Liver (tissue), 9 donors: ENCODE measurements around the gene PRXL2A. TPM values are rescaled to one million over a fixed set of nuclear protein-coding genes. Genes with fewer than 3 reads are reported as not detected.

ENCODE experiments used
- DNase-seq: peaks from one replicate; pipeline ENCODE4 v3.0.0-alpha.2; 2017; ENCODE audit warnings: low spot score
- H3K27ac ChIP-seq, 2 donors: one replicate each; pipeline ENCODE4 v1.7.0; 2013; ENCODE audit warnings: inconsistent platforms in 2 of 2, low read length in 2 of 2, control low read depth in 1 of 2, low read depth in 1 of 2, mild to moderate bottlenecking in 1 of 2
- H3K27me3 ChIP-seq, 4 donors: one replicate each; pipeline versions ENCODE4 v1.6.1 to v1.7.0; 2013; ENCODE audit warnings: low read length in 3 of 4, inconsistent platforms in 1 of 4, mild to moderate bottlenecking in 1 of 4, moderate library complexity in 1 of 4; ENCODE audit not compliant: control insufficient read depth in 4 of 4, insufficient read depth in 4 of 4
- H3K36me3 ChIP-seq, 4 donors: one replicate each; pipeline versions ENCODE4 v1.6.1 to v1.7.0; 2013; ENCODE audit warnings: low read length in 3 of 4, mild to moderate bottlenecking in 3 of 4, low read depth in 1 of 4, moderate library complexity in 1 of 4; ENCODE audit not compliant: control insufficient read depth in 4 of 4, insufficient read depth in 3 of 4
- H3K4me1 ChIP-seq, 4 donors: one replicate each; pipeline versions ENCODE4 v1.6.1 to v1.7.0; 2013; ENCODE audit warnings: low read length in 3 of 4, mild to moderate bottlenecking in 3 of 4, moderate library complexity in 1 of 4; ENCODE audit not compliant: control insufficient read depth in 4 of 4, insufficient read depth in 4 of 4
- H3K4me3 ChIP-seq, 3 donors: one replicate each; pipeline versions ENCODE4 v1.6.1 to v1.7.0; 2013; ENCODE audit warnings: low read length in 3 of 3, control low read depth in 1 of 3, low read depth in 1 of 3, mild to moderate bottlenecking in 1 of 3
- H3K9ac ChIP-seq, 2 donors: one replicate each; pipeline ENCODE4 v1.7.0; 2013; ENCODE audit warnings: low read length in 2 of 2, mild to moderate bottlenecking in 2 of 2, moderate library complexity in 2 of 2, control low read depth in 1 of 2, low read depth in 1 of 2
- H3K9me3 ChIP-seq, 4 donors: one replicate each; pipeline versions ENCODE4 v1.6.1 to v1.7.0; 2013; ENCODE audit warnings: low read length in 3 of 4; ENCODE audit not compliant: control insufficient read depth in 4 of 4
- ATF3 ChIP-seq: IDR thresholded peaks from 2 replicates; pipeline ENCODE4 v1.6.1; 2016; ENCODE audit warnings: antibody characterized with exemption
- CTCF ChIP-seq: fragments of 150-350 bp; IDR thresholded peaks from 2 replicates; pipeline ENCODE4 v1.5.1; 2017; ENCODE audit warnings: improper control_type of control experiment, low read depth, low read length; ENCODE audit not compliant: missing input control
- EGR1 ChIP-seq, 2 donors: IDR thresholded peaks; 2 replicates each; pipeline ENCODE4 v1.6.1; 2016 to 2018; ENCODE audit warnings: antibody characterized with exemption in 2 of 2, low read depth in 2 of 2
- FOXA1 ChIP-seq: IDR thresholded peaks from 2 replicates; pipeline ENCODE4 v1.6.1; 2016; ENCODE audit warnings: antibody characterized with exemption
- FOXA2 ChIP-seq: IDR thresholded peaks from 2 replicates; pipeline ENCODE4 v1.6.1; 2016; ENCODE audit warnings: antibody characterized with exemption
- GABPA ChIP-seq, 2 donors: IDR thresholded peaks in 1 of 2; conservative IDR thresholded peaks in 1 of 2; 2 replicates each; pipeline ENCODE4 v1.6.1; 2016; ENCODE audit warnings: antibody characterized with exemption in 2 of 2, mild to moderate bottlenecking in 1 of 2, moderate library complexity in 1 of 2
- HNF4G ChIP-seq: IDR thresholded peaks from 2 replicates; pipeline ENCODE4 v1.6.1; 2016; ENCODE audit warnings: antibody characterized with exemption
- JUND ChIP-seq, 2 donors: IDR thresholded peaks; 2 replicates each; pipeline ENCODE4 v1.6.1; 2016; ENCODE audit warnings: antibody characterized with exemption in 2 of 2
- MAX ChIP-seq: IDR thresholded peaks from 2 replicates; pipeline ENCODE4 v1.6.1; 2016; ENCODE audit warnings: antibody characterized with exemption
- NR2F2 ChIP-seq: IDR thresholded peaks from 2 replicates; pipeline ENCODE4 v1.6.1; 2016; ENCODE audit warnings: antibody characterized with exemption
- REST ChIP-seq: IDR thresholded peaks from 2 replicates; pipeline ENCODE4 v1.6.1; 2016; ENCODE audit warnings: antibody characterized with exemption, mild to moderate bottlenecking
- RXRA ChIP-seq, 2 donors: IDR thresholded peaks; 2 replicates each; pipeline ENCODE4 v1.6.1; 2017 to 2018; ENCODE audit warnings: antibody characterized with exemption in 2 of 2, mild to moderate bottlenecking in 1 of 2
- SP1 ChIP-seq: IDR thresholded peaks from 2 replicates; pipeline ENCODE4 v1.6.1; 2018; ENCODE audit warnings: antibody characterized with exemption, mild to moderate bottlenecking
- TAF1 ChIP-seq: conservative IDR thresholded peaks from 2 replicates; pipeline ENCODE4 v1.6.1; 2016; ENCODE audit warnings: antibody characterized with exemption, mild to moderate bottlenecking
- YY1 ChIP-seq: IDR thresholded peaks from 2 replicates; pipeline ENCODE4 v1.6.1; 2016; ENCODE audit warnings: antibody characterized with exemption, mild to moderate bottlenecking
- WGBS: extraction: QIAGEN DNeasy Blood & Tissue Kit; methylation state at CpG from one replicate; pipeline ENCODE4 v1.1.7; 2013; 5-methylcytosine and 5-hydroxymethylcytosine counted together
- polyA plus RNA-seq, 2 donors: library from polyadenylated mRNA; stranded (reverse) in 1 of 2; unstranded in 1 of 2; fragments of 200-250 nt in 1 of 2; fragments of >200 nt in 1 of 2; fragmentation: Nextera tagmentation in 1 of 2; extraction: Ambion mirVana in 1 of 2; gene quantifications; one replicate each; pipeline versions ENCODE4 v1.2.1 to v1.2.3, GENCODE V29; 2013 to 2015
- total RNA-seq, 2 donors: library from RNA; depleted of rRNA; stranded (reverse); fragments of >200 nt; gene quantifications; one replicate each; pipeline ENCODE4 v1.2.3, GENCODE V29; 2014
- donor health status: healthy.
- donor health status: healthy.
- donor health status: healthy.
- donor health status: healthy.
- donor health status: healthy.

PRXL2A gene
- total and polyA plus RNA-seq, 4 donors = 48.5 to 87.4 (median 54.1) TPM

GRCh38 chr10:80473096-80473657 is 64.8 kb downstream of the PRXL2A start:
- WGBS = 88% methylated on average over 3 of the region's 3 CpGs
- no peaks in the 10 kb centered on the region for H3K36me3 ChIP-seq
- TF ChIP-seq CTCF (no peak), NR2F2 (no peak), FOXA1 (no peak), ATF3 (no peak), HNF4G (no peak), EGR1 (IDR thresholded peaks at IDR 0.05; ENCODE audit: low read depth in 2 of 2) (no peak), GABPA (IDR thresholded peaks at IDR 0.05 in 1 of 2, conservative IDR thresholded peaks at IDR 0.05 in 1 of 2) (no peak), MAX (no peak), JUND (IDR thresholded peaks at IDR 0.05) (no peak), SP1 (no peak), REST (no peak)
- no peak for DNase-seq
- no peaks in the 10 kb centered on the region for H3K27me3 ChIP-seq
- no peaks in the 10 kb centered on the region for H3K9me3 ChIP-seq
- H3K4me1 ChIP-seq = peaks cover 3 to 21% (median 9%) of the 10 kb centered on the region in 4 donors
- peak overlapping the region in 1 of 2 donors; percentile 6 for H3K27ac ChIP-seq
- H3K4me3 ChIP-seq = no peak overlapping the region
- no peak overlapping the region for H3K9ac ChIP-seq

- H3K27ac ChIP-seq = no peak overlapping the region
- TF ChIP-seq SP1 (no peak), GABPA (IDR thresholded peaks at IDR 0.05 in 1 of 2, conservative IDR thresholded peaks at IDR 0.05 in 1 of 2) (no peak), FOXA1 (no peak), FOXA2 (no peak), ATF3 (no peak), MAX (no peak), YY1 (no peak), RXRA (IDR thresholded peaks at IDR 0.05) (no peak), JUND (IDR thresholded peaks at IDR 0.05) (no peak), TAF1 (no peak)
- WGBS = 87% methylated on average over 8 of the region's 8 CpGs
- no peak for DNase-seq
- H3K27me3 ChIP-seq = no peaks in the 10 kb centered on the region
- no peak overlapping the region for H3K4me3 ChIP-seq
- peaks cover 0 to 3% (median 0%) of the 10 kb centered on the region in 4 donors for H3K36me3 ChIP-seq
- H3K9ac ChIP-seq = no peak overlapping the region
- H3K4me1 ChIP-seq = peaks cover 3 to 18% (median 9%) of the 10 kb centered on the region in 4 donors
- H3K9me3 ChIP-seq = no peaks in the 10 kb centered on the region
Measured at GRCh38 chr10:80473692-80474596, 65.6 kb downstream of the PRXL2A start.
